IMR-90 (cell line): Measurements from ENCODE around the gene TAF11. TPM values are rescaled to one million over a fixed set of nuclear protein-coding genes. Genes with fewer than 3 reads are reported as not detected.

Experiments
- ATAC-seq: fragments of 200-7000 bp; cut with Tn5 transposase; 2 replicates; pipeline ENCODE4 v1.9.1; 2020; ENCODE audit warnings: low read depth, mild to moderate bottlenecking, moderate library complexity
- BruUV-seq: library from RNA; stranded (reverse); fragments of 400-500 nt; replicated peaks from 2 replicates; lab custom pipeline; 2021; lab: Mats Ljungman, UMichigan
- CTCF ChIA-PET: fragments of 300-600 bp; formaldehyde crosslinking; extraction: SDS; loops from one replicate; lab custom pipeline; 2021; ENCODE audit warnings: antibody characterized with exemption; lab: Yijun Ruan, JAX
- POLR2A ChIA-PET: fragments of 300-600 bp; sonication (Branson Sonifier 250); formaldehyde crosslinking; loops from one replicate; lab custom pipeline; 2022; ENCODE audit warnings: antibody characterized with exemption; ENCODE audit not compliant: unreplicated experiment; lab: Charles Lee
- DNase-seq: peaks from one replicate; pipeline ENCODE4 v3.0.0; 2013
- H2AFZ ChIP-seq: replicated peaks from 2 replicates; pipeline ENCODE3; 2013; ENCODE audit warnings: low read length, mild to moderate bottlenecking; ENCODE audit not compliant: poor library complexity
- H2AK5ac ChIP-seq: 2 replicates; pipeline ENCODE4 v1.6.1; 2013; ENCODE audit warnings: low read depth, low read length, inconsistent platforms
- H2AK9ac ChIP-seq: replicated peaks from 2 replicates; pipeline ENCODE3; 2013; ENCODE audit warnings: mild to moderate bottlenecking, low read depth, low read length, moderate library complexity; ENCODE audit not compliant: poor library complexity
- H2BK120ac ChIP-seq: 2 replicates; pipeline ENCODE4 v1.6.1; 2013; ENCODE audit warnings: low read depth, low read length, inconsistent platforms
- H2BK15ac ChIP-seq: 3 replicates; pipeline ENCODE4 v1.6.1; 2013; ENCODE audit warnings: low read depth, low read length, inconsistent platforms
- H2BK20ac ChIP-seq: 2 replicates; pipeline ENCODE4 v1.6.1; 2013; ENCODE audit warnings: low read depth, mild to moderate bottlenecking, inconsistent platforms, low read length, moderate library complexity
- H2BK5ac ChIP-seq: 2 replicates; pipeline ENCODE4 v1.6.1; 2013; ENCODE audit warnings: mild to moderate bottlenecking, low read depth, low read length, inconsistent platforms; ENCODE audit not compliant: poor library complexity, severe bottlenecking
- H3K14ac ChIP-seq: replicated peaks from 2 replicates; pipeline ENCODE4 v1.6.1; 2013; ENCODE audit warnings: low read depth, low read length, inconsistent platforms
- H3K18ac ChIP-seq: 2 replicates; pipeline ENCODE4 v1.6.1; 2013; ENCODE audit warnings: low read depth, low read length, control low read depth
- H3K23ac ChIP-seq: 2 replicates; pipeline ENCODE4 v1.6.1; 2013; ENCODE audit warnings: low read depth, low read length, inconsistent platforms
- H3K27ac ChIP-seq: 2 replicates; pipeline ENCODE4 v1.5.1; 2013; ENCODE audit warnings: mild to moderate bottlenecking, control low read depth, low read length; ENCODE audit not compliant: insufficient read depth
- H3K27me3 ChIP-seq: 2 replicates; pipeline ENCODE4 v1.6.1; 2013; ENCODE audit warnings: low read length; ENCODE audit not compliant: control insufficient read depth, insufficient read depth
- H3K36me3 ChIP-seq: 2 replicates; pipeline ENCODE4 v1.6.1; 2013; ENCODE audit warnings: low read length, mixed read lengths; ENCODE audit not compliant: control insufficient read depth, insufficient read depth
- H3K4ac ChIP-seq: 2 replicates; pipeline ENCODE4 v1.6.1; 2013; ENCODE audit warnings: low read depth, low read length, inconsistent platforms
- H3K4me1 ChIP-seq: 2 replicates; pipeline ENCODE4 v1.6.1; 2013; ENCODE audit warnings: low read length, mixed read lengths; ENCODE audit not compliant: control insufficient read depth, insufficient read depth
- H3K4me2 ChIP-seq: 2 replicates; pipeline ENCODE4 v1.6.1; 2013; ENCODE audit warnings: low read depth, mild to moderate bottlenecking, control low read depth, low read length, moderate library complexity
- H3K4me3 ChIP-seq: 2 replicates; pipeline ENCODE4 v1.5.1; 2013; ENCODE audit warnings: low read depth, mild to moderate bottlenecking, control low read depth, low read length, moderate library complexity; ENCODE audit not compliant: insufficient read depth
- H3K56ac ChIP-seq: 2 replicates; pipeline ENCODE4 v1.6.1; 2013; ENCODE audit warnings: low read length, inconsistent platforms; ENCODE audit not compliant: insufficient read depth; ENCODE audit errors: extremely low read depth
- H3K79me1 ChIP-seq, 2 experiments: 2 replicates each; pipeline ENCODE4 v1.6.1; 2013; ENCODE audit warnings: low read length in 2 of 2, inconsistent platforms in 1 of 2, low read depth in 1 of 2
- H3K9ac ChIP-seq: 2 replicates; pipeline ENCODE4 v1.6.1; 2013; ENCODE audit warnings: low read depth, low read length, control low read depth
- H3K9me1 ChIP-seq: 2 replicates; pipeline ENCODE4 v1.6.1; 2013; ENCODE audit warnings: low read length, inconsistent platforms; ENCODE audit not compliant: insufficient read depth
- H3K9me3 ChIP-seq: 2 replicates; pipeline ENCODE4 v1.6.1; 2013; ENCODE audit warnings: low read length; ENCODE audit not compliant: control insufficient read depth, insufficient read depth
- H4K20me1 ChIP-seq: 2 replicates; pipeline ENCODE4 v1.6.1; 2013; ENCODE audit warnings: low read length, inconsistent platforms; ENCODE audit not compliant: insufficient read depth
- H4K5ac ChIP-seq: 2 replicates; pipeline ENCODE4 v1.6.1; 2013; ENCODE audit warnings: mild to moderate bottlenecking, low read depth, low read length, control low read depth
- H4K8ac ChIP-seq, 2 experiments: 2 replicates each; pipeline ENCODE4 v1.6.1; 2013; ENCODE audit warnings: low read depth in 2 of 2, low read length in 2 of 2, control low read depth in 1 of 2, inconsistent platforms in 1 of 2
- H4K91ac ChIP-seq: 2 replicates; pipeline ENCODE4 v1.6.1; 2013; ENCODE audit warnings: low read depth, low read length, inconsistent platforms; ENCODE audit not compliant: insufficient read depth
- CHD1 ChIP-seq: IDR thresholded peaks from 2 replicates; pipeline ENCODE4 v1.6.1; 2012; ENCODE audit warnings: low read depth, low read length, improper control_type of control experiment
- MAFK ChIP-seq: IDR thresholded peaks from 2 replicates; pipeline ENCODE4 v1.6.1; 2012; ENCODE audit warnings: low read depth, low read length, improper control_type of control experiment
- RFX5 ChIP-seq: IDR thresholded peaks from 2 replicates; pipeline ENCODE4 v1.8.0; 2012; ENCODE audit warnings: low read depth, mild to moderate bottlenecking, low read length, moderate library complexity
- dilution Hi-C: fragments of 300-500 bp; cut with HindIII; formaldehyde crosslinking; loops from one replicate; pipeline ENCODE4 v1.14.3; 2018; ENCODE audit warnings: low sequenced_read_pairs; ENCODE audit not compliant: unreplicated experiment
- in situ Hi-C: fragments of 300-500 bp; cut with MboI; formaldehyde crosslinking; loops from 3 replicates; pipeline ENCODE4 v1.14.3; 2019; ENCODE audit warnings: low sequenced_read_pairs, inconsistent platforms, mixed read lengths
- intact Hi-C: fragments of 100-400 bp; cut with micrococcal nuclease; formaldehyde crosslinking; loops from 2 replicates; pipeline ENCODE4 v1.10.0; 2022
- polyA plus RNA-seq, 3 experiments: library from polyadenylated mRNA; depleted of rRNA; stranded (reverse); fragments of >200 nt; gene quantifications; 2 replicates each; pipeline ENCODE4 v1.2.3, GENCODE V29; 2012; ENCODE audit warnings: low replicate concordance in 1 of 3
- total RNA-seq: library from RNA; depleted of rRNA; stranded (reverse); fragments of >200 nt; gene quantifications from 2 replicates; pipeline ENCODE4 v1.2.3, GENCODE V29; 2012
- TF ChIP-seq, protein P1 (sequence below): fragments of 150-350 bp; IDR thresholded peaks from 2 replicates; pipeline ENCODE4 v1.6.1; 2017; ENCODE audit warnings: mild to moderate bottlenecking, antibody characterized with exemption, low read length, low read depth
- TF ChIP-seq, protein P2 (sequence below): conservative IDR thresholded peaks from 2 replicates; pipeline ENCODE4 v1.5.1; 2012; ENCODE audit warnings: mild to moderate bottlenecking, low read depth, low read length, improper control_type of control experiment
- TF ChIP-seq, protein P3 (sequence below): fragments of 150-350 bp; IDR thresholded peaks from 2 replicates; pipeline ENCODE4 v1.6.1; 2016; ENCODE audit warnings: low read depth, mild to moderate bottlenecking, low read length, moderate library complexity, borderline replicate concordance

Gene TAF11
- total and polyA plus RNA-seq, 2 of the 4 experiments (the other 2 are of a cell fraction), result 12.7 to 23.3 TPM

DNA sequence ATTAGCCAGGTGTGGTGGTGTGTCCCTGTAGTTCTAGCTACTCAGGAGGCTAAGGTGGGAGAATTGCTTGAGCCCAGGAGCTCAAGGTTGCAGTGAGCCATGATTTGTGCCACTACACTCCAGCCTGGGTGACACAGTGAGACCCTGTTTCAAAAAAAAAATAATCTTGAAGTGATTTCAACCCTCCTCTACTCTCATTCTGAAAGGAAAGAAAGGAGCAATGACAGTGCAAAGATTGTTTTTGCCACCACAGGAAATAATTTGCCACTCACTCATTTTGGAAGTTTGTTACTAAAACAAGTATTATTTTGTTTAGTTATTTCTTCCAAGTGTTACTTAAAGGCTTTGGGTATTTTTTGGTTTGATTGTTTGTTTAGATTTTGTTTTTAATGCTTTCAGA lies 50.3 kb downstream of the TAF11 start:
- no peak overlapping the region for H2BK20ac ChIP-seq
- ChIA-PET POLR2A (no interaction called here), CTCF (no interaction called here)
- H3K4me3 ChIP-seq, result no peak overlapping the region
- H3K18ac ChIP-seq, result no peak overlapping the region
- peaks cover 6% of the 10 kb centered on the region for H3K36me3 ChIP-seq
- H3K9ac ChIP-seq, result no peak overlapping the region
- H3K56ac ChIP-seq, result no peak overlapping the region
- DNase-seq, result no peak
- H2BK120ac ChIP-seq, result no peak overlapping the region
- H3K27ac ChIP-seq, result no peak overlapping the region
- no peak overlapping the region for H2BK5ac ChIP-seq
- no peak overlapping the region for H4K91ac ChIP-seq
- no peaks in the 10 kb centered on the region; the same call in 1 of the 2 replicates for H3K4me1 ChIP-seq
- H3K9me3 ChIP-seq, result no peaks in the 10 kb centered on the region
- H4K5ac ChIP-seq, result no peak overlapping the region
- H2AK5ac ChIP-seq, result no peak overlapping the region
- ATAC-seq, result no peak
- intact Hi-C loops, result no loop called here
- BruUV-seq, result no TSS peak
- H4K20me1 ChIP-seq, result no peaks in the 10 kb centered on the region
- H3K14ac ChIP-seq, result no peak overlapping the region
- no peak overlapping the region for H3K4ac ChIP-seq
- in situ Hi-C loops, result no loop called here
- no peak overlapping the region for H4K8ac ChIP-seq
- no peak overlapping the region for H2AFZ ChIP-seq
- no peak overlapping the region for H2AK9ac ChIP-seq
- TF ChIP-seq, protein P1, sequence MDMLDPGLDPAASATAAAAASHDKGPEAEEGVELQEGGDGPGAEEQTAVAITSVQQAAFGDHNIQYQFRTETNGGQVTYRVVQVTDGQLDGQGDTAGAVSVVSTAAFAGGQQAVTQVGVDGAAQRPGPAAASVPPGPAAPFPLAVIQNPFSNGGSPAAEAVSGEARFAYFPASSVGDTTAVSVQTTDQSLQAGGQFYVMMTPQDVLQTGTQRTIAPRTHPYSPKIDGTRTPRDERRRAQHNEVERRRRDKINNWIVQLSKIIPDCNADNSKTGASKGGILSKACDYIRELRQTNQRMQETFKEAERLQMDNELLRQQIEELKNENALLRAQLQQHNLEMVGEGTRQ, result no peak
- TF ChIP-seq MAFK (no peak), RFX5 (no peak), CHD1 (no peak)
- TF ChIP-seq, protein P2, sequence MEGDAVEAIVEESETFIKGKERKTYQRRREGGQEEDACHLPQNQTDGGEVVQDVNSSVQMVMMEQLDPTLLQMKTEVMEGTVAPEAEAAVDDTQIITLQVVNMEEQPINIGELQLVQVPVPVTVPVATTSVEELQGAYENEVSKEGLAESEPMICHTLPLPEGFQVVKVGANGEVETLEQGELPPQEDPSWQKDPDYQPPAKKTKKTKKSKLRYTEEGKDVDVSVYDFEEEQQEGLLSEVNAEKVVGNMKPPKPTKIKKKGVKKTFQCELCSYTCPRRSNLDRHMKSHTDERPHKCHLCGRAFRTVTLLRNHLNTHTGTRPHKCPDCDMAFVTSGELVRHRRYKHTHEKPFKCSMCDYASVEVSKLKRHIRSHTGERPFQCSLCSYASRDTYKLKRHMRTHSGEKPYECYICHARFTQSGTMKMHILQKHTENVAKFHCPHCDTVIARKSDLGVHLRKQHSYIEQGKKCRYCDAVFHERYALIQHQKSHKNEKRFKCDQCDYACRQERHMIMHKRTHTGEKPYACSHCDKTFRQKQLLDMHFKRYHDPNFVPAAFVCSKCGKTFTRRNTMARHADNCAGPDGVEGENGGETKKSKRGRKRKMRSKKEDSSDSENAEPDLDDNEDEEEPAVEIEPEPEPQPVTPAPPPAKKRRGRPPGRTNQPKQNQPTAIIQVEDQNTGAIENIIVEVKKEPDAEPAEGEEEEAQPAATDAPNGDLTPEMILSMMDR, result no peak
- TF ChIP-seq, protein P3, sequence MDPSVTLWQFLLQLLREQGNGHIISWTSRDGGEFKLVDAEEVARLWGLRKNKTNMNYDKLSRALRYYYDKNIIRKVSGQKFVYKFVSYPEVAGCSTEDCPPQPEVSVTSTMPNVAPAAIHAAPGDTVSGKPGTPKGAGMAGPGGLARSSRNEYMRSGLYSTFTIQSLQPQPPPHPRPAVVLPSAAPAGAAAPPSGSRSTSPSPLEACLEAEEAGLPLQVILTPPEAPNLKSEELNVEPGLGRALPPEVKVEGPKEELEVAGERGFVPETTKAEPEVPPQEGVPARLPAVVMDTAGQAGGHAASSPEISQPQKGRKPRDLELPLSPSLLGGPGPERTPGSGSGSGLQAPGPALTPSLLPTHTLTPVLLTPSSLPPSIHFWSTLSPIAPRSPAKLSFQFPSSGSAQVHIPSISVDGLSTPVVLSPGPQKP, result no peak
- no peak overlapping the region for H2BK15ac ChIP-seq
- no peaks in the 10 kb centered on the region for H3K79me1 ChIP-seq
- H3K27me3 ChIP-seq, result no peaks in the 10 kb centered on the region
- no peak overlapping the region for H3K4me2 ChIP-seq
- no peaks in the 10 kb centered on the region; the same call in none of the 2 replicates for H3K9me1 ChIP-seq
- dilution Hi-C loops, result no loop called here
- H3K23ac ChIP-seq, result no peak overlapping the region
